Activated CD4-positive, alpha-beta memory T cell treated with anti-CD3 and anti-CD28 coated beads, Interleukin-2, amount 10 ng/mL, durations not matched to agents 7 days and 5 days (primary cell): ENCODE data around the gene REP15. TPM values are rescaled to one million over a fixed set of nuclear protein-coding genes. Genes with fewer than 3 reads are reported as not detected.

Experiments used
- CTCF ChIA-PET: fragments of 350-600 bp; sonication (Branson Sonifier 250); formaldehyde crosslinking; loops from one replicate; lab custom pipeline; 2021; ENCODE audit warnings: antibody characterized with exemption, inconsistent platforms; lab: Charles Lee
- POLR2A ChIA-PET: fragments of 350-600 bp; sonication (Branson Sonifier 250); formaldehyde crosslinking; loops from one replicate; lab custom pipeline; 2021; ENCODE audit warnings: antibody characterized with exemption; lab: Charles Lee
- DNase-seq: peaks from one replicate; pipeline ENCODE4 v3.0.0-alpha.2; 2020
- H3K27ac Mint-ChIP-seq: one replicate; pipeline ENCODE4 v1.8.0; 2021; ENCODE audit warnings: mild to moderate bottlenecking, mixed read lengths
- H3K27me3 Mint-ChIP-seq: one replicate; pipeline ENCODE4 v1.8.0; 2021; ENCODE audit warnings: mixed read lengths
- H3K36me3 Mint-ChIP-seq: one replicate; pipeline ENCODE4 v1.8.0; 2021; ENCODE audit warnings: low read depth, mixed read lengths
- H3K4me1 Mint-ChIP-seq: one replicate; pipeline ENCODE4 v1.8.0; 2021; ENCODE audit warnings: mixed read lengths
- H3K4me3 Mint-ChIP-seq: one replicate; pipeline ENCODE4 v1.8.0; 2021; ENCODE audit warnings: mild to moderate bottlenecking, mixed read lengths
- H3K9me3 Mint-ChIP-seq: one replicate; pipeline ENCODE4 v1.8.0; 2021; ENCODE audit warnings: mixed read lengths
- total RNA-seq, 2 experiments: library from RNA; stranded (reverse); gene quantifications; one replicate each; pipeline ENCODE4 v1.2.3, GENCODE V29; 2021

Gene REP15
- total RNA-seq, 2 experiments from 2014 or later: not detected

DNA sequence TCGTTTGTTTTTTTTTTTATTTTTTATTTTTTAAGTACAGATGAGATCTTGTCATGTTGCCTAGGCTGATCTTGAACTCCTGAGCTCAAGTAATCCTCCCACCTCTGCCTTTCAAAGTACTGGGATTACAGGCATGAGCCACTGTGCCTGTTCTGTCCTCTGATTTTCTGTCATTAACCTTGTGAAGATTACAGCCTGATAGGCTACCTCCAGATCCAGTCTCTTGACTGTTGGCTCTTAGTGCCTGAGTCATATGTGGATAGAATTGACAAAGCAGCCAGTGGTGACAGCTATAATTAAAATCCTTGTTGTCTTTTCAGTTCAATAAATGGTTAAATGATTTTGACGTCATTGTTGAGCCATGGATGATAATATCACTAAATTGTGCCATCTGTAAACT is 21.3 kb upstream of the REP15 start:
- Mint-ChIP-seq H3K4me1 (no peaks in the 10 kb centered on the region), H3K27me3 (no peaks in the 10 kb centered on the region), H3K9me3 (no peaks in the 10 kb centered on the region), H3K36me3 (no peaks in the 10 kb centered on the region), H3K27ac (no peak overlapping the region), H3K4me3 (no peak overlapping the region)
- no peak for DNase-seq
- ChIA-PET POLR2A (no interaction called here), CTCF (no interaction called here)

DNA sequence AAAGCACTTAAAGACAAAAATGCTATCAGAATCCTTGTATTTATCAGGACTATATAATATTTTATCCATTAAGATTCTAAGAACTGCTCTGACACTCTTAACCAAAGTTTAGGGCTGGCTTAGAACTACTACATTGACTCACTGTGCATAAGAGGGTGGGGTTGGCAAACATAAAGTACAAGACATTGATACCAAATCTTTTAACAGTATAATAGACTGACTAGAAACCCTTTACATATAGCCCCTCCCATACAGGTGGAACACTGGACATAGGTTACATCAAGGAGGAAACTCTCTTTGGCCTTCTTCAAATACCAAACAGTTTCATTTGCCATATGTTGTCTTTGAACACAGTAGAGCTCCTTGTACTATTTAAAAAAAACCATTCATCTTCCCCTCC is 15.6 kb upstream of the REP15 start:
- no peak for DNase-seq
- ChIA-PET POLR2A (no interaction called here), CTCF (no interaction called here)
- Mint-ChIP-seq H3K27ac (no peak overlapping the region), H3K9me3 (no peaks in the 10 kb centered on the region), H3K4me3 (no peak overlapping the region), H3K27me3 (no peaks in the 10 kb centered on the region), H3K36me3 (no peaks in the 10 kb centered on the region), H3K4me1 (no peaks in the 10 kb centered on the region)

DNA sequence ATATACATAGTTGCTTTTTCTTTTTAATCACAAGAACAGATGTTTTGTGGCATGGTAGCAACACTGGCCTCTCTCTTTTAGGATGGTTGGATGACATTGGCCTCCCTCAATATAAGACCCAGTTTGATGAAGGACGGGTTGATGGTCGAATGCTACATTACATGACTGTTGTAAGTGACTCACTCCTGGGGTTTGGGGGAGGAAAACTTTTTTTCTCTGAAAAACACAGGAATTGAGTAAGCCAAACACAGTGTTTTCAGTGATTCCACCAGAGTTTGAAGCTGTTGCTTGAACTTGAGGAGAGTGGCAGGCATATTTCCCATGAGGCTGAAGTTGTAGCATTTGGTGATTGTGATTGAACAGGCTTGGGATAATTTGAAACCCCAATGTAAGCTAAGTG is 13.7 kb upstream of the REP15 start:
- ChIA-PET CTCF (no interaction called here), POLR2A (no interaction called here)
- DNase-seq: no peak
- no peak overlapping the region for H3K4me3 Mint-ChIP-seq
- no peaks in the 10 kb centered on the region for H3K9me3 Mint-ChIP-seq
- H3K27ac Mint-ChIP-seq: no peak overlapping the region
- no peaks in the 10 kb centered on the region for H3K4me1 Mint-ChIP-seq
- H3K27me3 Mint-ChIP-seq: no peaks in the 10 kb centered on the region
- H3K36me3 Mint-ChIP-seq: no peaks in the 10 kb centered on the region

DNA sequence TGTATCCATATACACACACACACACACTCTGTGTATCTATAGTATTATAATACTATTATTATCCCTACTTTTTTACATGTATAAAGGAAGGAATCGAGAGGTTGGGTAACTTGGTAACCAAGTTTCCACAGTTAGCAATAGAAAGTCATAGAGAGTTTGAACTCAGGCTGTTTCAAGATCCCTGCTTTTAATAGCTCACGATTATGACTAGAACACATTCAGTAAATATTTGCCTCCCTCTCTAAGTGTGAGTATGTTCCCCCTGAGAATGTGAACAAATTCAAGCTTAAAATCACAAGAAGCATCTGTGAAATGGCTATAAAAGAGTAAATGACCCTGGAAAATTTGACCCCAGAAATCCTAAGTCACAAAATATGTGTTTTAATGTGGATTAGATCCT is 11.0 kb upstream of the REP15 start:
- Mint-ChIP-seq H3K4me1 (no peaks in the 10 kb centered on the region), H3K27ac (no peak overlapping the region), H3K27me3 (no peaks in the 10 kb centered on the region), H3K36me3 (no peaks in the 10 kb centered on the region), H3K4me3 (no peak overlapping the region), H3K9me3 (no peaks in the 10 kb centered on the region)
- CTCF ChIA-PET: no interaction called here
- no peak for DNase-seq
- POLR2A ChIA-PET: no interaction called here

DNA sequence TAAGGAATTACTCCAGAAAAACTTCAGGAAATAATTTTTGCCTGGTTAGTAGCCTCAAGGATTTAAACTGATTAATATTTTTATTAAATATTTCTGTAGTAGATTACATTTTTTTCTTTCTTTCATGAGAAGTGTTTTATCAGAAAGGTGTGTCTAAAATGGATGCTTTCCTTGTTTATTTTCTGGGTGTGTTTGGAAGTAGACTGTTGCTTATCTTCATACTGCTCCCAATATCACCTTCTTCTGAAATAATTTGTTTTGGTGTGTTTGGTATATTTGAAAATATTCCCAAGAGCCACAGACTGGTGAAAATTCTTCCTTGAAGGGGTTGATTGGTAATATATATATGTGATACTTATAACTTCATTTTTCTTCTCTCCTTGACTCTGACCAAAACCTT is 10.1 kb upstream of the REP15 start:
- no peak for DNase-seq
- Mint-ChIP-seq H3K27ac (no peak overlapping the region), H3K4me3 (no peak overlapping the region), H3K9me3 (no peaks in the 10 kb centered on the region), H3K4me1 (no peaks in the 10 kb centered on the region), H3K36me3 (no peaks in the 10 kb centered on the region), H3K27me3 (no peaks in the 10 kb centered on the region)
- POLR2A ChIA-PET: no interaction called here
- CTCF ChIA-PET: no interaction called here

DNA sequence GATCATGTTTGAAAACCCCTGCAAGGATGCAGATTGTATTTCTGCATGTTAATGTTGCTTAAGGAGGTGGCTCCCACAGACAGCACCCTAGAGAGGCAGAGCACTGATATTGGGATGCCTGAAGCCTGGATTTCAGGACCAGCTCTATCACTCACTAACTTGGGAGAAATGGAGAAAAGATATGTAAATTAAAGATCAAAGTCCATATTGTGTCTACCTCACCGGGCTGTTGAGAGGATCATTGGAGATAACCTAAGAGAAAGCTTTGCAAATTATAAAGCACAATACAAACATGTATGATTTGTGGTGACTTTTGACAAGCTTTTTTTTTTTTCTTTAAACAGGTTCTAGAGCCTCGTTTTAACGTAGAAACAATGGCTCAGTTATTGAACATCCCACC is 7.6 kb upstream of the REP15 start:
- no peaks in the 10 kb centered on the region for H3K36me3 Mint-ChIP-seq
- H3K27ac Mint-ChIP-seq: no peak overlapping the region
- POLR2A ChIA-PET: no interaction called here
- H3K9me3 Mint-ChIP-seq: no peaks in the 10 kb centered on the region
- CTCF ChIA-PET: interaction anchor here (0.8 to 1.1 kb wide), 2 partner anchors 13 to 67 kb away, joined by 4 read pairs; no protein-coding TSS in a partner anchor
- no peak overlapping the region for H3K4me3 Mint-ChIP-seq
- H3K4me1 Mint-ChIP-seq: no peaks in the 10 kb centered on the region
- H3K27me3 Mint-ChIP-seq: no peaks in the 10 kb centered on the region
- no peak for DNase-seq

DNA sequence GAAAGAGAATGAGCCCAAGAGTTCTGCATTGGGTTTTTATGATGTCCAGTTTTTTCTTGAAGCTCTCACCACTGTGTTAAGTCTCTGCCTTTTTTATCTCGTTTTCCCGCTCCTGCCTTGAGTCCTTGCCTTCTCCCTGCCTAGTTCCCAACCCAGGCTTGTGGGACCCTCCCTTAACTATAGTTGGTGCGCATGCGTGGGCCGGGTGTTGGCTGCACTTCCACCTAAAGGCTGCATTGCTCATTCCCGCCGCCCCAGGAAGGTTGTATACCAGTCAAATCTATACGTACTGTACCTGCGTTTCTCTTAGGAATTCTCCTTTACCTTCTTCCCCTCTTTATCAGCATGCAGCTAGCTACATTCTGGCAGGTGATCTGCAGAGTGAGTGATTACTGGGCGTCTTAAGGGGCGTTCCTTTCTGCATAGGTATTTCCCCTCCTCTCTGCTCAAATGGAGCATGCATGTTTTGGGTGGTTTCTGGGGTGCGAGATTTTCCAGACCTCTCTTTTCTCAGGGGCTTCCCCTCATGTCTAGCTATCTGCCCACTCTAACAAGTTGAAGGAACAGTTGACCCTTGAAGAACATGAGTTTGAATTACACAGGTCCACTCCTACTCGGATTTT is 6.6 kb upstream of the REP15 start:
- Mint-ChIP-seq H3K27me3 (no peaks in the 10 kb centered on the region), H3K27ac (no peak overlapping the region), H3K4me1 (no peaks in the 10 kb centered on the region), H3K4me3 (no peak overlapping the region), H3K9me3 (no peaks in the 10 kb centered on the region), H3K36me3 (no peaks in the 10 kb centered on the region)
- ChIA-PET POLR2A (no interaction called here), CTCF (interaction anchor here (0.8 to 1.1 kb wide), 2 partner anchors 12 to 66 kb away, joined by 4 read pairs; no protein-coding TSS in a partner anchor)
- no peak for DNase-seq

DNA sequence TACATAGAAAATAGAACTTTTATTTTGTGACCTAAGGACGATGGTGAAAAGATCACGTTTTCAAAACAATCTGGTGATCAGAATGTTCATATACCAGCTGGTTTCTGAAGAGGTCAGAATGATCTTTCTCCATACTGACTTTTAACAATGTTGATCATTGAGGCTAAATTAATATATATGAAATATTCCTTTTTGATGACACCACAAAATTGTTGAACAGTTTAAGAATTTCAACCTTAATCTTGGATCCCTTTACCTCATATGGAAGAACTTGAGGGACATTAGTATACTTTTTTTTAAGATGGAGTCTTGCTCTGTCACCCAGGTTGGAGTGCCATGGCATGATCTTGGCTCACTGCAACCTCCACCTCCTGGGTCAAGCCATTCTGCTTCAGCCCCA is 2.8 kb upstream of the REP15 start:
- Mint-ChIP-seq H3K36me3 (no peaks in the 10 kb centered on the region), H3K27ac (no peak overlapping the region), H3K4me3 (no peak overlapping the region), H3K27me3 (no peaks in the 10 kb centered on the region), H3K9me3 (no peaks in the 10 kb centered on the region), H3K4me1 (no peaks in the 10 kb centered on the region)
- ChIA-PET CTCF (no interaction called here), POLR2A (no interaction called here)
- no peak for DNase-seq

DNA sequence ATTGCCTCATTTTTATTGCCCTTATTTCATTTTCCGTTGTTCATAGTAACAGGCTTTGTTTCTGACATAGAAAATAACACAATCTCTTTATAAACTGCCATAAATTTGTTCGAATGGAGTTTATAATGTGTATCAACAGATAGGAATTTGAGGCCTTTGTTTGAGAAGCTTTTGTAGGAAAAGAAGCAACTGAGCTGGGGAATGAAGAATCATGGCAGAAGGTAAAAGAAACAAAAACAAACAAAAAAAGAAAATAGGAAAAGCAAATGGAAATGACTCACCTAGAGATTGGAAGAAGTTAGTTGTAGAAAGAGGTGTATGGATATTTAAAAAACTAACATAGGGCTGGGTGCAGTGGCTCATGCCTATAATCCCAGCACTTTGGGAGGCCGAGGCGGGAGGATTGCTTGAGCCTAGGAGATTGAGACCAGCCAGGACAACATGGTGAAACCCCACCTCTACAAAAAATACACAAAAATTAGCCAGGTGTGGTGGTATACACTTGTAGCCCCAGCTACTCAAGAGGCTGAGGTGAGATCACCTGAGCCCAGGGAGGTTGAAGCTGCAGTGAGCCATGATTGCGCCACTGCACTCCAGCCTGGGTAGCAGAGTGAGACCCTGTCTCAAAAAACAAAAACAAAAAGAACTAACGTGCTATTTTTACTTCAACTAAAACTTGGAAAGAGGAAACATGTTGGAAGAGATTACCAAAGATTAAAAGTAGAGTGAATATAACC is 523 bp upstream of the REP15 start:
- ChIA-PET POLR2A (no interaction called here), CTCF (interaction anchor here (0.6 to 1.0 kb wide), 2 partner anchors 9 to 836 kb away, joined by 3 to 4 read pairs; no protein-coding TSS in a partner anchor)
- Mint-ChIP-seq H3K4me3 (no peak overlapping the region), H3K4me1 (no peaks in the 10 kb centered on the region), H3K27ac (no peak overlapping the region), H3K9me3 (no peaks in the 10 kb centered on the region), H3K27me3 (peaks cover 2% of the 10 kb centered on the region), H3K36me3 (no peaks in the 10 kb centered on the region)
- no peak for DNase-seq

DNA sequence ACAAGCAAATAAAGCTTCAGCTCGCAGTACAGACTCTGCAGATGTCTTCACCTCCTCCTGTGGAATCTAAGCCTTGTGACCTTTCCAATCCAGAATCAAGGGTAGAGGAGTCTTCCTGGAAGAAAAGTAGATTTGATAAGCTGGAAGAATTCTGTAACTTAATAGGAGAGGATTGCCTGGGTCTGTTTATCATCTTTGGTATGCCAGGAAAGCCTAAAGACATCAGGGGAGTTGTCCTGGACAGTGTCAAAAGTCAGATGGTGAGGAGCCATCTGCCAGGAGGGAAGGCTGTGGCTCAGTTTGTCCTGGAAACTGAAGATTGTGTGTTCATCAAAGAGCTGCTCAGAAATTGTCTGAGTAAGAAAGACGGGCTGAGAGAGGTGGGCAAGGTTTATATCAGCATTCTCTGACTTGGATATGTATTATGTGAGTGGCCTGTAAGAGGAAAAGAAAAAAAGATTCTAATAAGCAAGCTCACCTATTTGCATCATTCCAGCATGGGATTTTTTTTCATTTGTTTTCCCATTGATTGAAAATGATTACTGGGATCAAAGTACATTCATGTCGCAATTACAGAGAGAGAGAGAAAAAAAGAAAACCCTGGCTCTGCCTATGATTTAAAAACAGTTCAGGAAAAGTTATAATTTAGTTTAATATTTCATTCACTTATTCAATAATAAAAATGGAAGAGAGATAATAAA is 767 bp downstream of the REP15 start:
- no peak for DNase-seq
- no peaks in the 10 kb centered on the region for H3K36me3 Mint-ChIP-seq
- no peaks in the 10 kb centered on the region for H3K4me1 Mint-ChIP-seq
- ChIA-PET CTCF (interaction anchor here (0.6 kb wide), 1 partner anchor 838 kb away, joined by 4 read pairs; no protein-coding TSS in a partner anchor), POLR2A (no interaction called here)
- H3K27ac Mint-ChIP-seq: no peak overlapping the region
- H3K27me3 Mint-ChIP-seq: peaks cover 8% of the 10 kb centered on the region
- H3K9me3 Mint-ChIP-seq: no peaks in the 10 kb centered on the region
- H3K4me3 Mint-ChIP-seq: no peak overlapping the region

DNA sequence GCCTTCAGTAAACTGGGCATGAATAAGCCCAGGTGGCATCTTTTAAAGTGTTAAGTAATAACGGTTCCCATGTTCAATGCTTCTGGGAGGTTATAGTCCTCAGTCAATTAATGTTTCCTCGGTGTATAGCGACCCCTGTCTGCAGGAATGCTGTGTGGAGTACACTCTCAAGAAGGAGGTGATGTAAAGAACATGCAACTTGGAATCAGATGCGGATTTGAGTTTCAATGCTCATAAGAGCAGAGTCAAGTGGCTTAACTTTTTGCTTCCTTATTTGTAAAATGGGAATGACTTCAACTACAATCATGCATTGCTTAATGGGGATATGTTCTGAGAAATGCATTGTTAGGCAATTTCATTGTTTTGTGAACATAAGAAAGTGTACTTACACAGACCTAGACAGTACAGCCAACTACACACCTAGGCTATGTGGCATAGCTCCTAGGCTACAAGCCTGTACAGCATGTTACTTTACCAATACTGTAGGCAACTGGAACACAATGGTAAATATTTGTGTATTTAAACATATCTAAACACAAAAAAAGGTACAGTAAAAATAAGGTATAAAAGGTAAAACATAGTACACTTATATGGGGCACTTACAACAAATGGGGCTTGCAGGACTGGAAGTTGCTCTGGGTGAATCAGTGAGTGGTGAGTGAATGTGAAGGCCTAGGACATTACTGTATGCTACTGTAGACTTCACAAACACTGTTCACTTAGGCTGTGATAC is 7.6 kb downstream of the REP15 start:
- no peaks in the 10 kb centered on the region for H3K9me3 Mint-ChIP-seq
- no peak overlapping the region for H3K4me3 Mint-ChIP-seq
- H3K36me3 Mint-ChIP-seq: no peaks in the 10 kb centered on the region
- POLR2A ChIA-PET: no interaction called here
- no peak overlapping the region for H3K27ac Mint-ChIP-seq
- peak; percentile 74 for DNase-seq
- no peaks in the 10 kb centered on the region for H3K4me1 Mint-ChIP-seq
- peaks cover 10% of the 10 kb centered on the region for H3K27me3 Mint-ChIP-seq
- CTCF ChIA-PET: interaction anchor here (1.0 to 1.8 kb wide), 6 partner anchors 8 to 270 kb away, joined by 3 to 8 read pairs (median 4); partner anchors contain the start of gene REP15

DNA sequence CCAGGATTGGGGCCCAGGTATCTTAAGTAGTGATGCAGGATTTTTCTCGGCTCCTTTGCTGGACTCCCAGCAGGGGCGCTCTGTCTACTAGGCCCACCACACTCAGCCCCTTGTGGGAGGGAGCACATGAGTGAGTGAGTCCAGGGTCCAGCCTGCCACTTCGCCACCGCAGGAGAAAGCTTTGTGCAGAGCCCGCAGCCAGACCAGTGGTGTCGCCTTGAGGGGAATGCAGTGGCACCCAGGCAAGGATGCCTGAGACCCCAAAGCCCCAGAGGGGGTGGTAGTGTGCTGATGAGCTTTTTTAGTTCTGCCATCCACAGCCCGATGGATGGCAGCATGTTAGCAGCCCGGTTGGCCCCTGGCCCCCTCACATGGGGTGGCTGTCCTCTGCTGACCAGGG is 9.0 kb downstream of the REP15 start:
- no peak overlapping the region for H3K4me3 Mint-ChIP-seq
- ChIA-PET POLR2A (no interaction called here), CTCF (interaction anchor here (1.4 to 1.8 kb wide), 3 partner anchors 43 to 270 kb away, joined by 4 to 8 read pairs (median 6); no protein-coding TSS in a partner anchor)
- no peaks in the 10 kb centered on the region for H3K36me3 Mint-ChIP-seq
- peaks cover 10% of the 10 kb centered on the region for H3K27me3 Mint-ChIP-seq
- no peak for DNase-seq
- no peaks in the 10 kb centered on the region for H3K9me3 Mint-ChIP-seq
- H3K27ac Mint-ChIP-seq: no peak overlapping the region
- H3K4me1 Mint-ChIP-seq: peaks cover 4% of the 10 kb centered on the region

DNA sequence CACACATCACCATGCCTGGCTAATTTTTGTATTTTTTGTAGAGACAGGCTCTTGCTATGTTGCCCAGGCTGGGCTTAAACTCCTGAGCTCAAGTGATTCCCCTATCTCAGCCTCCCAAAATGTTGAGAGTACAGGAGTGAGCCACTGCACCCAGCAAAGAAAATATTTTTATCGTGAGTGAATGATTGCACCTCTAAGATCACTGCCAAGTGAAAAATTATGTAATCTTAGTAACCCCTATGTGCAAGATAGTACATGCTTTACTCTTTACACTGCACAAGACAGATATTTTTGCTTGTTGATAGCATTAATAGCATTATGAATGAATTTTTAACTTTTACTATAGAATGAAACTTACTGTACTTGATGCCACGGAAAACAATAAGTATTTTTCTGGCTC is 11.0 kb downstream of the REP15 start:
- Mint-ChIP-seq H3K27ac (no peak overlapping the region), H3K36me3 (peaks cover 3% of the 10 kb centered on the region), H3K4me3 (no peak overlapping the region), H3K4me1 (peaks cover 13% of the 10 kb centered on the region), H3K9me3 (no peaks in the 10 kb centered on the region), H3K27me3 (peaks cover 2% of the 10 kb centered on the region)
- POLR2A ChIA-PET: no interaction called here
- DNase-seq: no peak
- CTCF ChIA-PET: interaction anchor here (1.0 to 1.4 kb wide), 2 partner anchors 273 to 282 kb away, joined by 3 to 5 read pairs; no protein-coding TSS in a partner anchor
